Left cardiac atrium (tissue), 4 donors: ENCODE measurements around the gene S1PR3. TPM values are rescaled to one million over a fixed set of nuclear protein-coding genes. Genes with fewer than 3 reads are reported as not detected.

Experiments
- ATAC-seq, 2 donors: fragments of 200-7000 bp; cut with Tn5 transposase; one replicate each; pipeline ENCODE4 v1.9.1; 2020; ENCODE audit warnings: mild to moderate bottlenecking in 2 of 2, moderate library complexity in 2 of 2
- DNase-seq: peaks from one replicate; pipeline ENCODE4 v3.0.0-alpha.2; 2020
- intact Hi-C, 2 donors: fragments of 100-400 bp; cut with DNase I; formaldehyde crosslinking; loops; one replicate each; pipeline versions ENCODE4 v1.14.1 to v1.15.1; 2022 to 2023
- total RNA-seq, 2 donors: library from RNA; stranded (reverse); fragmentation: NEBNext Ultra II Directional; extraction: Animal tissue kit (Norgen Biotek cat#: 25700); gene quantifications; one replicate each; pipeline ENCODE4 v1.2.1, GENCODE V29; 2021
- donor health status: DM: no; HTN: yes; CAD: no.
- donor health status: DM: no; HTN: yes; CAD: no; lungs with severe emphysema.
- donor health status: DM: yes; HTN: yes; CAD: no.
- donor health status: Dilated cardiomyopathy.

S1PR3 gene
- total RNA-seq, 2 donors from 2014 or later, result 24.4 to 25.3 TPM

DNA sequence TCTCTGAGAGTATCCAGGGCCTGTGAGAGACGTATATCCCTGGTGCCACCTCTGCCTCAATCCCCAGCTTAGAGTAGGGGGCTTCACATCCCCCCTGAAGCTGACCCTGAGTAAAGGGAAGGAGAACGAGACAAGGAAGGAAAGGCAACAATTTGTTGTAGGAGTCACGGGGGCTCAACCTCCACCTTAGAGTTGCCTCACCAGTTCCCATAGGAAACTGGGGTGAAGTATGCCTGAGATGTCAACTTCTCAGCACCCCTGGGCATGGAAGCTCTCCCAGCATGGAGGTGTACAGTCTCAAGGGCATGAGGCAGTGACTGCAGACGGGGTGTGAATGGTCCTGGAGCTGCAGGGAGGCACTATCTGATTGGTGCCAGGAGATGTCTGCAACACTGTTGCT is 53.6 kb downstream of the S1PR3 start:
- intact Hi-C loops, result no loop called here
- ATAC-seq (no peak), DNase-seq (no peak)

DNA sequence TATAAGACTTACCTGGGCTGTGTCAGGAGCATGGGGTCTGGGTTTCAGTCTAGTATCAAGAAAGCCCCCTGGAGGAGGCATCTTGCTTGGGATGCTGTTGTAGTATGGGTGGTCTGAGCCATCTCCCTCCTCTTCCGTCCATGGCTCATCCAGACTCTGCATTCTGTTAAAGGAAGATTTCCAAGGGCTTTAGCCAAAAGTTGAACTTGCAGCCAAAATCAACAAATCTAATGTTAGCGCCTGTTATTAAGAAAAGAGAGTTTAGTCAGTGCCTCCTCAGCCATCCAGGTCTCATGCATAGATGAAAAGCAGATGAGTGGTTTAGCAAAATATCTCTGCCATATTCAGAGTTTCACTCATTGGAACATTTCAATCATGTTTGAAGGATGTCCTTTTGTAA is 55.6 kb downstream of the S1PR3 start:
- ATAC-seq, result peak; percentile 47 to 91
- intact Hi-C loops, result no loop called here
- DNase-seq, result no peak

DNA sequence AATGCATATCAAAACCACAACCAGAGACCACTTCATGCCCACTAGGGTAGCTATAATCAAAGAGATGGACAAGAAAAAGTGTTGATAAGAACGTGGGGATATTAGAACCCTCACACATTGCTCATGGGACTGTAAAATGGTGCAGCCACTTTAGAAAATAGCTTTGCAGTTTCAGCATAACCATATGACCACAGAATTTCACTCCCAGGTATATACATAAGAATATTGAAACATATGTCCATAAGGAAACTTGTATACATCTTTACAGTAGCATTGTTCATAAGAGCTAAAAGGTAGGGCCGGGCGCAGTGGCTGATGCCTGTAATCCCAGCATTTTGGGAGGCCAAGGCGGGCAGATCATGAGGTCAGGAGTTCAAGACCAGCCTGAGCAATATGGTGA is 56.4 kb downstream of the S1PR3 start:
- intact Hi-C loops, result no loop called here
- no peak for ATAC-seq

DNA sequence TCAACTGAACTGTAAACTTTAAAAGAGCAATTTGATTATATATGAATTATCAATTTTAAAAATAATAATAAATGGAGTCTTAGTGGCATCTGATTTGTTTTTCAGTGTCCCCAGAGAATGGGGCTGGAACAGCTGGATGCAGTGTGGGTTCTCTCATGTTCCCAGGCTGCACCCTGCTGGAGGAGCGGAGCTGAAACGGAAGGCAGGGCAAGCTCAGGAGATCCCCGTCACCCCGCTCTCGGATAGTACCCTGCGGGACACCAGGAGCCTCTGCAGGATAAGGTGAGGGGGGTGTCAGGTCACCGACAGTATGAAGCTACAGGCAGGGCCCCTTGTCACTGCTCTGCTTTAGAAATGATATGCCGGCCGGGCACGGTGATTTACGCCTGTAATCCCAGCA is 57.3 kb downstream of the S1PR3 start:
- ATAC-seq, result no peak
- no peak for DNase-seq
- intact Hi-C loops, result no loop called here

More for the DNA sequence above, 56.4 kb downstream of the S1PR3 start:
- no peak for DNase-seq

DNA sequence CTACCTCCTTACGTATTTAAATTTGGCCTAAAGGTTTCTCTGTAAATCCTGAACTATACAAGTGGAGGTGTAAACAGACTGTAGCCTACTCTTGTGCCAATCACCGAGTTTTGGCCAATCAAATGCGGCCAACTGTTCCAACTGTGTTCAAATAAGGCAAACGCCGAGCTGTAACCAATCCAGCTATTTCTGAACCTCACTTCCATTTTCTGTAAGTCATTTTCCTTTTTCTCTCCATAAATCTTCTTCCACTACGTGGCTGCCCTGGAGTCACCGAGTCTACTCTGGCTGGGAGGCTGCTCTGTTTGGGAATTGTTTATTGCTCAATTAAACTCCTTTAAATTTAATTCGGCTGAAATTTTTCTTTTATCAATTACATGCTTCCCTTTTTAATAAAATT is 58.4 kb downstream of the S1PR3 start:
- DNase-seq (no peak), ATAC-seq (no peak)
- intact Hi-C loops, result no loop called here

DNA sequence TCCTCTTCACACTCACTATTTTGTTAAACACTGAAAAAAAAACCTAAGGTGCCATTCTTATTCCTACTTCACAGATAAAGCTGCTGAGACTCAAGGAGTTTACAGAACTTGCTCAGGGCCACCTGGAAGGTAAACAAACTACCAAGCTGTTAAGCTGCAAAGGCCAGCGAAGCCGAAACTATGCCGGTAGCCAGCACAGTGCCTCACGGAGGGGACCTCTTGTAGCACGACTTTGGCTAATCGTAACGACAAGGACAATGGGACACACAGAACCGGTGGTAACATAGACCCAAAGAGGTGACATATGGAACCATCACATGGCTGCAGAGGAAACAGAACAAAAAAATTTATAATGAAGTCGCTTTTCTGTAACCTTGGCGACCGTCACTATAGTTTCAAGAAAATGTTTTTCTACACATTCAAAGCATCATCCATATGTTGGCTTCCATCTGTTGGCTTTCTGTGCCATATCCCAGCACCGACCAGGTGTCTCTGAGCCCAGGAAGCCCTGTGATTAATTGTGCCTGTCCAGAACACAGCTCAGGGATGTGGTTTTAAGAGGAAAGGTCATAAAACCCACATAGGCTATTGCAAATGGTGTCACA is 60.3 kb downstream of the S1PR3 start:
- DNase-seq (no peak), ATAC-seq (no peak)
- intact Hi-C loops, result no loop called here

DNA sequence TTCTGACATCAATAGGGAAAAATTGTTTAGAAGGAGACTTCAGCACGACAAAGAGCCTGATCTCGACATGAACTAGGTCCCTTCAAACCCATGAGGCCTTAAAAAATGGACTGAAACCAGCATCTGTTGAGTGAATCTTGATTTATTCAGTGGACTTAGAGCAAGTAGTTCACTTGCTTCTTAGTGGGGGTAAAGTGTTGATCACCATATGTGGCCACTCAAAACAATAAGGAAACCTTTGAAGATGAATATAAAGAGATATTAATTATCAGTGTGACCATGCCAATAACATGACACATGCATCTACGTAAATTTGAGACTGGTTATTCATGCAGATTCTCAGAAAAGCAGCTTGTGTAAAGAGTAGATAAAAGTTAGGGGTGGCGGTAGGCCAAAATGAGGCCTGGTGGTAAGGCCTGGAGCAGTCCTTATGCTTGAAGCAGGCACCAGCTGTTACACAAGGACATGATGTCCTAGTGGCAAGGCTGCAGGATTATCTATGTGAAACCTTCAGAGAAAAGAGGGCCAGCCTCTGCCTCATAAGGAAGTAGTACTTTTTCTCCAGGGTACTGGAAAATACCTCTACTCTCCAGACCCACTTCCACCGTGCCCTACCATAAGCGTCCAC is 61.3 kb downstream of the S1PR3 start:
- ATAC-seq (peak in 1 of 2 donors; percentile 87), DNase-seq (peak; percentile 63)

DNA sequence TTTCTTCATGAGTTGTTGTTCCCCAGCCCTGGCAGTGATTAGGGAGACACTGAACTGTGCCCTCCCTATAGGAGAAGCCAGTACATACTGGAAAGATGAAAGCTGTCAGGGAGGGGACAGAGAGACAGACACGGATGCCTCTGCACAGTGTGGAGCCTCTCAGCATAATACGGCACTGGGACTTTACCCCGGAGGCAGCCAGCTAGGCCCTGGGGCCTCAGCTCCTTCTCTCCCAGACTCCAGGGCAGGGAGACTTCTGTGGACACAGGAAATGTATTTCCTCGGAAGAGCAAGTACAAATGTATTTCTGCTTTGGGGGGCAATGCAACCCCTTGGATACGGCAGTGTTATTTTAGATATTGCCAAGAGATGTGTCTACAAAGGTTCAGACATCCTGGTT is 62.0 kb downstream of the S1PR3 start:
- no peak for DNase-seq
- ATAC-seq, result peak in 1 of 2 donors; percentile 12
- intact Hi-C loops, result no loop called here

More for the DNA sequence above, 61.3 kb downstream of the S1PR3 start:
- intact Hi-C loops, result no loop called here

Other genes starting within 250 kb of the S1PR3 start
- 1 to 10 TPM; 1.5 to 2.7 TPM for gene SHC3, start 187.3 kb downstream of the S1PR3 start, total RNA-seq